GM21576 (cell line): ENCODE measurements around the gene RRN3.
A peak's percentile ranks its signal among the peaks of the same experiment; 100 is the strongest.
"Not testable (repeated sequence)": the region's sequence is repeated elsewhere in the genome, so short reads cannot be mapped to it uniquely, and the experiment has no call there.

Experiments used
- ATAC-seq: cut with Tn5 transposase; IDR thresholded peaks from one replicate; pipeline ENCODE4 v1.9.1; 2021; ENCODE audit warnings: mild to moderate bottlenecking, moderate library complexity; ENCODE audit not compliant: unreplicated experiment

Gene RRN3

GRCh38 chr16:15028801-15029698 lies 65.0 kb downstream of the RRN3 start:
- not testable (repeated sequence) for ATAC-seq

GRCh38 chr16:15028345-15028715 lies 65.7 kb downstream of the RRN3 start:
- ATAC-seq, result not testable (repeated sequence)

- not testable (repeated sequence) for ATAC-seq
Measured at GRCh38 chr16:15027503-15028344, 66.3 kb downstream of the RRN3 start.

- ATAC-seq, result not testable (repeated sequence)
Measured at GRCh38 chr16:15027051-15027450, 67.0 kb downstream of the RRN3 start.

GRCh38 chr16:15025234-15025951 lies 68.7 kb downstream of the RRN3 start:
- not testable (repeated sequence) for ATAC-seq

GRCh38 chr16:15024858-15025199 lies 69.2 kb downstream of the RRN3 start:
- not testable (repeated sequence) for ATAC-seq

- not testable (repeated sequence) for ATAC-seq
Measured at GRCh38 chr16:15023381-15024077, 70.5 kb downstream of the RRN3 start.

GRCh38 chr16:15022194-15022593 lies 71.9 kb downstream of the RRN3 start:
- ATAC-seq, result peak; percentile 56

GRCh38 chr16:15021429-15021828 lies 72.6 kb downstream of the RRN3 start:
- not testable (repeated sequence) for ATAC-seq

GRCh38 chr16:15016951-15017580 lies 77.0 kb downstream of the RRN3 start:
- not testable (repeated sequence) for ATAC-seq

- not testable (repeated sequence) for ATAC-seq
Measured at GRCh38 chr16:15016354-15016753, 77.7 kb downstream of the RRN3 start.

GRCh38 chr16:15015671-15016070 lies 78.4 kb downstream of the RRN3 start:
- not testable (repeated sequence) for ATAC-seq

- not testable (repeated sequence) for ATAC-seq
Measured at GRCh38 chr16:15012941-15013340, 81.1 kb downstream of the RRN3 start.
